Stimulated activated CD4-positive, alpha-beta T cell treated with anti-CD3 and anti-CD28 coated beads, TNF-alpha, amount 100 ng/mL, for 48 hours (primary cell): ENCODE results near the gene ZSCAN22.
A peak's percentile ranks its signal among the peaks of the same experiment; 100 is the strongest.
"Not testable (repeated sequence)": the region's sequence is repeated elsewhere in the genome, so short reads cannot be mapped to it uniquely, and the experiment has no call there.

Source experiments
- DNase-seq, 3 donors: peaks; one replicate each; pipeline ENCODE4 v3.0.0-alpha.2; 2020; ENCODE audit warnings: low read depth in 3 of 3

Gene ZSCAN22

DNA sequence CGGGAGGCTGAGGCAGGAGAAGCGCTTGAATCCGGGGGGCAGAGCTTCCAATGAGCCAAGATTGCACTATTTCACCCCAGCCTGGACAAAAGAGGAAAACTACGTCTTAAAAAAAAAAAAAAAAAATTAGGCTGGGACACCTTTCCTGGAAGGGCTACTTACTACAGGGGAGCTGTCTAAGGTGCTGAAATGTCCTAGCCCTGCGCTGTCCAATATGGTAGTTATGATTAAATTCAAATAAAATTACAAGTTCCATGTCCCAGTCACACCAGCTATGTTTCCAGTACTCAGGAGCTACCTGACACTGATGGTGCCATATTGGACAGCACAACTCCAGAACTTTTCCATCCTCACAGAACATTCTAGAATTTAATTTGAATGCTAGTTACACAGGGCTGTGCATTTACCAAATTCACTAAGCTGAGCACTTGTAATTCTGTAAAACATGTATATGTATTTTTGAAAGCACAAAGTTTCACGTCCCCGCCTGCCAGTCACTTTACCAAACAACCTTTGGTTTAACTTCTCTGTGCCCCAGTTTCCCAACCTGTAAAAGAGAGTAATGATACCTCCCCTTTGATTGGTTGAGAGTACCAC lies 9.2 kb upstream of the ZSCAN22 start:
- DNase-seq = no peak

DNA sequence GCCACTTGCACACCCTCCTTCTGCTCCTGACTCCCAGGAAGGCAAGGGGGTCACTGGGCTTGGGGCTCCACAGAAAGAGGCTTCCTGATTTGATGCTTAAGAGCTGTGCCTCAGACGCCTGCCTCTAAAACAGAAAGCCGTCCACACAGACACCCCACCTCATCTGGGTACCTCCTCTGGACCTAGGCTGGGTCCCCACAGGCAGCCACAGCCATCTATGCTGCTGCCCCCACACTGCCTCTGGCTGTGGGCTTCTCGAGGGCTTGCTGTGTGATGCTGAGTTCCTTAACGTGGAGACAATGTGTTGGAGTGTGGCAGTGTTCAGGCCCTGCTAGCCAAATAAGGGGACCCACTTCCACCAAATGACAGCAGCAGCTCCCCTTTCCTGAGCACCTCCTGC lies 8.5 kb upstream of the ZSCAN22 start:
- DNase-seq = no peak

DNA sequence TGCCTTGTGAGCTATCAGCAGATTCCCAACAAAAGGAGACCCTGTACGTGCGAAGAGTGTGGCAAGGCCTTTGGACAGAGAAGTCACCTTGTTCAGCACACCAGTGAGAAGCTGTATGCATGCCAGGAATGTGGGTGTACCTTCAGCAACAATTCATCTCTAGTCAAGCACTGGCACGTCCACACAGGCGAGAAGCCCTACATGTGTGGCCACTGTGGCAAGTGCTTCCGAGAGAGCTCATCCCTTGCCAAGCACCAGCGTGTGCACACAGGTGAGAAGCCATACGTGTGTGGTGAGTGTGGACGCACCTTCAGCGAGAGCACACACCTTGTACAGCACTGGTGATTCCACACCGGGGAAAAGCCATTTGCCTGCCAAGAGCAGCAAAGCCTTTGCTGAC lies 7.6 kb upstream of the ZSCAN22 start:
- no peak for DNase-seq

DNA sequence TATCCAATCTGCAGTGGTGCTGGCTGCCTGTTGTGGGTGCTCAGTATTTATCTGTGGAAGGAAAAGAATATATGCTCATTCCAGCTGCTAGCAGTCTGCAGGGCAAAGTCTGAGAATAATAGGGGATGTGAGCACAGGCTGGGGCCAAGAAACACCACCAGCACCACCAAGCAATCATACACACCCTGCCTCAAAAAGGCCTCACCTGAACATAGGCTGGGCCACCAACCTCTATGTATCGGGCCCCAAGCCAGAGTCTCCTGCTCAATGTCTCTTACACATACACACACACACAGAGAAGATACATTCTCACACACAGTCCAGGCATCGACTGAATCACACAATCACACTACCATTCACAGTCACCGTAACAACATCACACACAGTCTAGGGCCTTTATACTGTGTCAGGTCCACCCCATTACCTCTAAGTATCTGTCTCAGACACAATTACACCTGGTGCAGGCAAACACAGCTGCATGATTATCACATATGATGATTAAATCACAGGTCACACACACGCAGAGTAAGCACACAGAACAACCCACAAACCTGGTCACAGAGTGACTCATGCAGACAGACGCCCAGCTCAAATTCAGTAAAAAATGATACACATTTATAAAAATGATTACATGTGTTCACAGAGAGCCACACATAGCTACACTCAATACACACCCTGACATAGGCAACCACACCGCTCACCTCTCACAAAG lies 1.3 kb upstream of the ZSCAN22 start:
- no peak for DNase-seq

DNA sequence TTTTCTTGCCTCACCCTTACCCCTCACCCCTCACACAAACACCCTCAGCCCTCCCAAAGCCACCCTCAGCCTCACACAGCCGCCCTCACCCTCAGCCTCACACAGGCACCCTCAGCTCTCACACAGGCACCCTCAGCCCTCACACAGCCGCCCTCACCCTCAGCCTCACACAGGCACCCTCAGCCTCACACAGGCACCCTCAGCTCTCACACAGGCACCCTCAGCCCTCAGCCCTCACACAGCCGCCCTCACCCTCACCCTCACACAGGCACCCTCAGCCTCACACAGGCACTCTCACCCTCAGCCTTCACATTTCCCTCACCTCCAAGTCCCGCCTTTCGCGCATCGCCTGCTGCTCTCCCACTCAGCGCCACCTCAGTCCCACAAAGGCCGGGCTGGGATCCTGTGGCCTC lies 287 bp upstream of the ZSCAN22 start:
- no peak for DNase-seq

DNA sequence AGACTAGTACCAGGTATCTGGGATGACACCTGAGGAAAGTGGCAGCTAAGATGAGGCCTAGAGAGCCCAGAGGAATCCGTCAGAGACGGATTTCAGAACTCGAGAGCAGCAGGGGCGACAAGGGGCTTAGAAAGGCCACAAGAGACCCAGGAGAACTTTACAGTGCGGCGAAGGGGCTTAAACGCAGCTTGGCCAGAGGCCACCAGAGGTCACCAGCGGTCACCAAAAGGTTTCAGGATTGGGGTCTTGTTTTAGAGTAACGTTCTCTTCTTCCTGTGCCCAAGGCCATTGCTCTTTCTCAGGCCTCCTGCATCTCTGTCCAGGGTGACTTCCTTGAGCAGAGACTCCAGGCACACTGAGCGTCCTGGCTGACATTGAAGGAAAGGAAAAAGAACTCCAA lies 2.2 kb downstream of the ZSCAN22 start:
- DNase-seq = no peak

DNA sequence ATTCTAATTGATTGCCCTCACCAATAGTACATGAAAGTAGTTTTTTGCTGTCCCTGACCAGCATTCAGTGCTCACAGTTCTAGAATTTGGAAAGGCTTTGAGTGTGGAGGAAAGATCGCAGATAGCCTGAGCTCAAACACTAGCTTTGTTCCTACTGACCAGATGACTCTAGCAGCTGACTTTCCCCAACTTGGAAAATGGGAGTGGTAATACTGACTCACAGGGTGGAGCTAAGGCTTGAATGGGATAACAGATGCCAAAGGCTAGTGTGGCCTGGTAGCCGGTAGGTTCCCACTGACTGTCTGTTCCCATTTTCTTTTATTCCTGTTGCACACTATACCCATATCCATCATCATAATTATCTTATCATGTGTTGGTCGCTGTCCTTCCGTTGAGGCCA lies 3.7 kb downstream of the ZSCAN22 start:
- no peak for DNase-seq

DNA sequence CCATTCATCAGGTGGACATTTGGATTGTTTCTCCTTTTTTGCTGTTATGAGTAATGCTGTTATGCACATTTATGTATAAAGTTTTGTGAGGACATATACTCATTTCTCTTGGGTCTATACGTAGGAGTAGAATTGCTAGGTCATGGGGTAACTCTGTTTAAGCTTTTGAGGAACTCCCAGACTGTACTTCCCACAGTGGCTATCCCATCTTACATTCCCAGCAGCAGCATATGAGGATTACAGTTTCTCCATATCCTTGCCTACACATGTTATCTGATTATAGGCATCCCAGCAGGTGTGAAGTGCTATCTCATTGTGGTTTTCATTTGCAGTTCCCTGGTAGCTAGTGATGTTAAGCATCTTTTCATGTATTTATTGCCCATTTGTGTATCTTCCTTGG lies 5.9 kb downstream of the ZSCAN22 start:
- DNase-seq = no peak

DNA sequence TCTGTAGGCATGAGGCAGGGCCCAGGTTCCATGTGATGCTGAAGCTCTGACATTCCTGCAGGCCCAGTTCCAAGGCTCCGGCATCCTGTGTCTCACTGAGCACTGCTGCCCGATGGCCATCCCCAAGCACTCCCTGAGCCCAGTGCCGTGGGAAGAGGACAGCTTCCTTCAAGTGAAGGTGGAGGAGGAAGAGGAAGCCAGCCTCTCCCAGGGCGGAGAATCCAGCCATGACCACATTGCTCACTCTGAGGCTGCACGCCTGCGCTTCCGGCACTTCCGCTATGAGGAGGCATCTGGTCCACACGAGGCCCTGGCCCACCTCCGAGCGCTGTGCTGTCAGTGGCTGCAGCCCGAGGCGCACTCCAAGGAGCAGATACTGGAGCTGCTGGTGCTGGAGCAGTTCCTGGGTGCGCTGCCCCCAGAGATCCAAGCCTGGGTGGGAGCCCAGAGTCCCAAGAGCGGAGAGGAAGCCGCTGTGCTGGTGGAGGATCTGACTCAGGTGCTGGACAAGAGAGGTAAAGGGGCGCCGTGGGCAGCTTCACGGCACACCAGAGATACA lies 8.0 kb downstream of the ZSCAN22 start:
- DNase-seq = no peak

DNA sequence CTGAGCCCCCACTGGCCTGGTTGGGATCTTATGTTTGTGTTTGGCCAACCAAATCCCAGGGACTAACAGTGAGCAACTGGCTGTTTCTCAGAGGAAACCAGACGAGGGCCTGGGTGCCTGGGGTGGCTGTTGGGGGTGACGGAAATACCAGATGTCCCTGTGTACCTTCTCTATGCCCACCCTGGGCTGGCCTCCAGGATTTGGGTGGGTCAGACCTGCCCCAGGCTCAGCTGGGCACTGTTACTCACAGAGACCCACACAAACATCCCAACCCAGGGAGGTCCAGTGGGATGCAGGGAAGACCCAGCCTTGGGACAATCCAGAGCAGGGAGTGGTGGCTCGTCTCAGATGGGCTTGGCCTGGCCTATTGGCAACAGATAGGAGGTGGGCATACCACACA lies 8.8 kb downstream of the ZSCAN22 start:
- DNase-seq = no peak

DNA sequence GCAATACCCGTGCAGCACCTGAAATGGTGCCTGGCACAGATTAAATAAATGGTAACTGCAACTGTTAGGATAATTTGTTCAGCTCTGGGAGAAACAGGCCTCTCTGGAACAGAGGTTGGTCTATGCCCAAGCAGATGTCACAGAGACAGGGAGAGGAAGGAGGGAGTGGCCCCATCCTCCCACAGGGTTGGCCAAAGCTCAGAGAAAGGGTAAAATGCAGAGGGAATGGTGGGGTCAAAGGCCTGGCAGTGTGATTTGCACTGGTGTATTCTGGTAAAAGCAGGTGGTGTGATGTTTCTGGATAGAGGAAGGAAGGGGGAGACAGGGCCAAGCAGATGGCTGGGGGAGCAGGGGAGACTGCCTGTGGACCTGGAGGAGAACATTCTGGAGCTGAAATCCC lies 9.4 kb downstream of the ZSCAN22 start:
- no peak for DNase-seq

DNA sequence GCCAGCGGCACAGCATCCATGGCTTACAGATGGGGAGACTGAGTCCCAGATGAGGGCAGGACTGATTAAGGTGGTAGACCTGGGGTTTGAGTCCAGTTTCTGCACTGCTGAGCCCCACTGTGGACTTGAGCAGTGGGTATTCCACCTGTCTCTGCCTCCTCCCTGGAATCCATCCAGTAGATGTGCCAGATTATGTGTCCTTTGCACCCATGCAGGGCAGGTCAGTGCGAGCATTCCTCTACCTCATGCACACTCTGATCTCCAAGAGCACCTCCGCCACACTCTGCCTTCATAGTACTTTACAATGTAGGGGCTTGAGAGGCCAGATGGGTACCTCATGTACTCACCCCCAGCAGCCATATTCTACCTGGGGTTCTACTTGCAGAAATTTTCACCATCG lies 10.0 kb downstream of the ZSCAN22 start:
- no peak for DNase-seq

DNA sequence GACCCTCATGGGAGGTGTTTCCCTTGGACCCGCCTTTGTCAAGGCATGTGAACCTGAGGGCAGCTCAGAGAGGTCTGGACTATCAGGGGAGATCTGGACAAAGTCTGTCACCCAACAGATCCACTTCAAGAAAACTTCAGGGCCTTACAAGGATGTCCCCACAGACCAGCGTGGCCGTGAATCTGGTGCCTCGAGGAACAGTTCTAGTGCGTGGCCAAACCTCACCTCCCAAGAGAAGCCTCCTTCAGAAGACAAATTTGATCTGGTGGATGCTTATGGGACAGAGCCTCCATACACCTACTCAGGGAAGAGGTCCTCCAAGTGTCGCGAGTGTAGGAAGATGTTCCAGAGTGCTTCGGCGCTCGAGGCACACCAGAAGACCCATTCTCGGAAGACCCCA lies 11.5 kb downstream of the ZSCAN22 start:
- no peak for DNase-seq

DNA sequence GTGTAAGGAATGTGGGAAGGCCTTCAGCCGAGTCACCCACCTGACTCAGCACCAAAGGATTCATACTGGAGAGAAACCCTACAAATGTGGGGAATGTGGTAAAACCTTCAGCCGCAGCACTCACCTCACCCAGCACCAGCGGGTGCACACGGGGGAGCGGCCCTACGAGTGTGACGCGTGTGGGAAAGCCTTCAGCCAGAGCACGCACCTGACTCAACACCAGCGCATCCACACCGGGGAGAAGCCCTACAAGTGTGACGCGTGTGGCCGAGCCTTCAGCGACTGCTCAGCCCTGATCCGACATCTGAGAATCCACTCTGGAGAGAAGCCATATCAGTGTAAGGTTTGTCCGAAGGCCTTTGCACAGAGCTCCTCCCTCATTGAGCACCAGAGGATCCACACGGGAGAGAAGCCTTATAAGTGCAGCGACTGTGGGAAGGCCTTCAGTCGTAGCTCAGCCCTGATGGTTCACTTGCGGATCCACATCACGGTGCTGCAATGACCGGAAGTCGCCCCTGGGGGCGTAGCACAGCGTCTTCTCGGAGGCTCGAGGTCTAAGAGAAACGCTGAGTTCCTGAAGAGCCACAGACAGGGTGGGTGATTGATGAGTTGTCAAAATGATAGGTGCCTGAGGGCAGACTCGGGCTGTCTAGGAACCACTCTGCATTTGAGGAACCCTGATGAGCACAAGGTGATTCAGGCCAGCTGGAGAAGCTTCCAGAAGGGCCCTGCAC lies 12.2 kb downstream of the ZSCAN22 start:
- no peak for DNase-seq

DNA sequence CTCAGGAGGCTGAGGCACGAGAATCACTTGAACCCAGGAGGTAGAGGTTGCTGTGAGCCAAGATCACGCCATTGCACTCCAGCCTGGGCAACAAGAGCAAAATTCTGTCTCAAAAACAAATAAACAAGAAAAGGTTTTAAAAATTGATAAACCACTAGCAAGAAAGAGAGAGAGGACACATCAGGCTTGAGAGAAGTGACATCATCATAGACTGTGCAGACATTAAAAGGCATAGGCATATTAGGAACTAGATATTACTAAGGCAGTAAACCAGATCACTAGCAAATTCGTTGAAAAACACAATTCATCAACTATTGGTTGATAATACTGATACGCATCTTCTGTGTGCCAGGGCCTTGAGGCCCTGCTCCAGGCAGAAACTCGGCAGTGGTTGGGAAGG lies 18.8 kb downstream of the ZSCAN22 start:
- DNase-seq = no peak

DNA sequence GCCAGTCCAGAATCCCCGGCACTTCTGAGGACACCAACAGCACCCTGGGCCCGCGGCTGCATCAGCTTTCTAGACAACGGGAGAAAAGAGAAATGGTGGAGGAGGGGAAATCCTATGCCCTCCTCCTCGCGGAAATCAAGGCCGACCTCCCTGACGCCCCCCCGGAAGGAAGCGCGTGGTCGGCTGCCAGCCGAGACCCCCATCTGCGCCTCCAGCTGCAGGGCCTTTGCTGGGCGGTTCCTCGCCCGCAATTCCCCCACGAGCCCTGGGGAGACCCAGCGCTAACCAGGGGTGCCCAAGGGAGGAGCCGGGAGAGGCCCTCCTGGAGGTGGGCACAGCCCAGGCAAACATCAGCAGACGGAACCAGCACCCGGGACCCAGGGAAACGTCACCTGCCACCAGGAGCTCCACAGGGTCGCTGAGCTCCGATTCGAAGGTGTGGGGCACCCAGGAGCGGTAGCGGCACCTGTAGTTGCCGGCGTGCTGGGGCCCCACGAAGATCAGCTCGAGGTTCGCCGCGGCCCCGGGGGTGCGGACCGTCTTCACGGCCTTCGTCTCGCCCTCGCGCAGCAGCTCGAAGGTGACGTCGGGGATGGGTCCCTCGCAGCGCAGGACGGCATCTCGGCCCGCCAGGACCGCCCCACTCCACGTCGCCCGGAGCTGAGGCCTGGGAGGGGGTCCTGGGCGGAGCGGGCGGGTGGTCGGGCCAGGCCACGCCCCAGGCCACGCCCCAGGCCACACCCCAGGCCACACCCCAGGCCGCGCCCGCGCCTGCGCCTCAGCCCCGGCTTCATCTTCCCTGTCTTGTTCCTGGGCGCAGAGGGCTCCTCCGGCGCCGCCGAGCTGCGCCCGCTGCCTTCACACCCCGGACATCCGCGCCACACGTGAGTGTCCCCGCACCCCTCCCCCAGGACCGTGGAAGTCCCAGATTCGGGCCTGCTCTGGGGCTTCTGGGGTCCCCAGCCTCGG lies 20.5 kb downstream of the ZSCAN22 start:
- peak in 2 of 3 donors; percentile 38 to 46 for DNase-seq

DNA sequence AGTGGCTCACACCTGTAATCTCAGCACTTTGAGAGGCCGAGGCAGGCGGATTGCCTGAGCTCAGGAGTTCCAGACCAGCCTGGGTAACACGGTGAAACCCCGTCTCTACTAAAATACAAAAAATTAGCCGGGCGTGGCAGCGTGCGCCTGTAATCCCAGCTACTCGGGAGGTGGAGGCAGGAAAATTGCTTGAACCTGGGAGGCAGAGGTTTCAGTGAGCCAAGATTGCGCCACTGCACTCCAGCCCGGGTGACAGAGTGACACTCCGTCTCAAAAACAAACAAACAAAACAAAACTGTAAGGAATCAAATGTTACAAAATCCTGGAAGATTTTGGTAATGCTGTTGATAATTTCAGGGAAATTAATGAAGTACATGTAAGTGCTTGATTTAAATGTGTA lies 21.3 kb downstream of the ZSCAN22 start:
- not testable (repeated sequence) for DNase-seq

DNA sequence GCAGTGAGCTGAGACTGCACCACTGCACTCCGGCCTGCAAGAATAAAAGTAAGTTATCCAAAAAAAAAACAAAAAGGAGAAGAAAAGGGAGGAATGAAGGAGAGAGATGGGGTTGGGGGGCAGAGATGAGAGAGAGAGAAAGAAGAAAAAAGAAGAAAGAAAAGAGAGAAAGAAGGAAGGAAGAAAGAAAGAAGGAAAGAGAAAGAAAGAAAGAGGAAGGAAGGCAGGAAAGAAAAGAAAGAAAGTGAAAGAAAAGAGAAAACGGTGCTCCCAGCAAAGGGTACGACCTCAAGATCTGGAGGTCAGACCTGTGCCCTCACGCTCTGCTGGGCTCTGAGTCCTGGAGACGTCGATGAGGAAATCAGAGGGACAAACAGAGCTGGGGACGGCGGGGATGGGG lies 22.8 kb downstream of the ZSCAN22 start:
- no peak for DNase-seq

DNA sequence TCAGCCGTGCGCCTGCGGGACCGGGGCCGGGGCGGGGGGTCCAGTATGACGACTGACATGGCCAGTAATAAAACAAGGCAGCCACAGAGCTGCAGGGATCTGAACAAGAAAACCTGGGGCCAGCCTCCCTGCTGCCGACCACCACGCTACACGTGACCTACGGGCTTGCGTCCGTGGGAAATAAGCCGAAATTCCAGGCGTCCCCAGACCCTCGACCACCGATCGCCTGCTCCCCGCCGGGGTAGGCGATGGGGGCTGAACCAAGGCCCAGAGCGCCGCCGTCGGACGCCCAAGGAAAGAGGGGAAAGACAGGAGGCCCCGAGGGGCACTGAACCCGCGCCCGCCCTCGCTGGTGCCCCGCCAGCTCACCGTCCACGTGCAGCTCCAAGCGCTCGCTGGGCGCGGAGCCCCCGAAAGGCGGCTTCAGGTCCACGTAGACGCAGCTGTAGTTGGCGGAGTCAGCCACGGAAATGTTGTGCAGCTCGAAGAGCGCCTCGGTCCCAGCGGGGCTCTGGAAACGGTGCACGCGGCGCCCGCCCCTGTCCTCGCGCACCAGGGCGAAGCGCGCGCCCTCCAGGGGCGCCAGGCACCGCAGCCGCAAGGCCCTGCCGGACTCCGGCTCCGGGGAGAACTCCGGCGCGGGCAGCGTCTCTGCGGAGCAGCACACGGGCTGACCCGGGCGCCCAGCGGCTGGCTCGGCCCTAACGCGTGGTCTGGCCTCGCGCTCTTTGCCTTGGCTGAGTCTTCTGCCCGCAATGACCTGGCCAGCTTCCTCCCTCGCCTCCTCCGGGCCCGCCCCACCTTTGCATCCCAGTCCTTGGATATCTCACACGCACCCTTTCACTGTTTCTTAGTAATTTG lies 23.4 kb downstream of the ZSCAN22 start:
- no peak for DNase-seq

DNA sequence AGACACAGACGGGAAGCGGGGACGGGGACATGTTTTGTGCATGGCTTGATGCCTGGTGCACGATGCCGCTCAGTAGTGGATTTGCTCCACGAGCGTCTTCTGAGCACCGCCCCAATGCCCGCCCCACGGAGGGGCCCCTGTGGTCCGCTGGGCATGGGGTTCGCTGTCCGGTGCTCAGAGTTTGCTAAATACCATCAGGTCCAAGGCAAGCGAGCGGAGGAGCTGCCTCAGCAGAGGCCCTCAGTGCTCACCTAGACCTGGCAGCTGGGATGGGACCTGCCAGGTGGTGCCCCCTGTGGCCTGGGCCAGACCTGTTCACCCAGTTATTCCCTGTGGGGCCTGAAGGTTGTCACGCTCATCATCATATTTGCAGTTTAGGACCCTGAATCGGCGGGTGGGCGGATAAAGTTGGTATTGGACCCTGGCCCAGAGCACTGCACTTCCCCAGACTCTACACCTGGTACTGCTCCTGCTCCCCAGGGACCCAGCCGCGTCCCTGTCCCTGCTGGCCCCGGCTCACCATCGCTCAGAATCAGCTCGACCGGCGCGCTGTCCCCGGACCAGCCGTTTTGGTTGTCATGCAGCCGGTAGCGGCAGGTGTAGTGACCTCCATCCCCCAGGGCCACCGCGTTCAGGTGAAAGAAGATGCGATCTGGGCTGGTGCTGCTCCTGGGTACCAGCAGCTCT lies 24.2 kb downstream of the ZSCAN22 start:
- no peak for DNase-seq
